ENCODE data around the gene CHST12.
"Not testable (repeated sequence)": the region's sequence is repeated elsewhere in the genome, so short reads cannot be mapped to it uniquely, and the experiment has no call there.

CHST12 gene

DNA sequence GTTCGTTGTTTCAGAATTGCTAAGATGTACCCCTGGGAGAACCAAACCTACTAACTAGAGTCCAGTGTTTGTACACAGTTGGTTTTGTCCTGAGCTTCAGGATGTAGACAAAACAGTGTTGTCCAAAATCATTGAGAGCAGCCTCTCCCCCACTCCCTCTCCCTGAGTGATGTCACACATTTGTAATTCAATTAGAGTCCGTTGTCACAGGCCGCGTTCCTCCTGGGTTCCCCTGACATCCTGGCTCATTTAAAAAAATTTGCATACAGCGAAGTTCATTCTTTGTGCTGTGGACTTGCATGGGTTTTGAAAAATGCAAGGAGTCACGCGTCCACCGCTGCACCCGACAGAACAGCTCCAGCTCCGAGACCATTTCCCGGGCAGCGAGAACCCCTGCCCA lies 62.5 kb downstream of the CHST12 start:
- no peak for DNase-seq

DNA sequence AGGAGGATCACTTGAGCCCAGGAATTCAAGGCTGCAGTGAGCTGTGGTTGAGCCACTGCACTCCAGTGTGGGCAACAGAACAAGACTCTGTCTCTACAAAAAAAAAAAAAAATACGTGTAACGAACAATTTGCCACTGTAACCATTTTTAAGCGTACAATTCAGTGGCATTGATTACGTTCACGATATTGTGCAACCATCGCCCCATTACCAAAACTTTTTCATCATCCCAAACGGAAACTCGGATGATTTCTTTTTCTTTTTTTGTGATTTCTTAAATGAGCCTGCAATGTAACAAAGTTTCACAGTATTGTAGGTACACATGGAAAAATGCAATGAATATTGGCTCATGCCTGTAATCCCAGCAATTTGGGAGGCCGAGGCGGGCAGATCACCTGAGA lies 63.3 kb downstream of the CHST12 start:
- DNase-seq = no peak

DNA sequence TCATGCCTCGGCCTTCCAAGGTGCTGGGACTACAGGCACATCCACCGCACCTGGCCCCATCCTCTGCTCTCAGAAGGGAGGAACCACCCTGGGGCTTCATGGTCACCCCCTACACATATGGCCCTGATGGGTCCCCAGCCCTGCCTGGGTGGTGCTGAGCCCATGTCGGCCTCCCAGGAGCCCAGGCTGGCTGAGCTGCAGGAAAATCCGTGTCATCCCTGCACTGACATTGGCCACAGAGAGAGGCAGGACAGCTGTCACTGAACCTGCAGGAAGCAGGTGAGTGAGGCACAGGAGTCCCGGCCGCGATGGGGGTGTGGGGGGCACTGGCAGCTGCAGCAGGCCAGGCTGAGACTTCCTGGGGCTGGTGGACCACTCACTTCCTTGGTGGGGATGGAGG lies 64.8 kb downstream of the CHST12 start:
- DNase-seq = no peak

DNA sequence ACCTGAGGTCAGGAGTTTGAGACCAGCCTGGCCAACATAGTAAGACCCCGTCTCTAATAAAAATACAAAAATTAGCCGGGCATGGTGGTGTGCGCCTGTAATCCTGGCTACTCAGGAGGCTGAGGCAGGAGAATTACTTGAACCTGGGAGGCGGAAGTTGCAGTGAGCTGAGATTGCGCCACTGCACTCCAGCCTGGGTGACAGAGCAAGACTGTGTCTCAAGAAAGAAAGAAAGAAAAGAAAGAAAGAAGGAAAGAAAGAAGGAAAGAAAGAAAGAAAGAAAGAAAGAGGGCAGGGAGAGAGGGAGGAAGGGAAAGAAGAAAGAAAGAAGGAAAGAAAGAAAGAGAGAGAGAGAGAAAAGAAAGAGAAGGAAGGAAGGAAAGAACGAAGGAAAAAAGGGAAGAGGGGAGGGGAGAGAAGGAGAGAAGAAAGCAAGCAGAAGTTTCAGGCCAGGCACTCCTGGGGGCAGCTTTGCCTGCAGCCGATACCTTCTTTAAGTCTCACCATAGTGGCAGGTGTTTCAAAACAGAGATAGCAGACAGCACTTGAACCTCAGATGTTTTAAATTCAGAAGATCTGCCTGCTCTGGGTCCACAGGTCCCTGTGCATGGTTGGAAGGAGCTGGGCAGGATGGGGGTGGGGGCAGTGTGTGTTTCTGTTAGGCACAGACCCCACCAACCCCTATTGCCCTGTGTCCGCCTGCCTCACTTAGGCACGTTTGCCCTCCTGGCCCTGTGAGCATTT lies 66.2 kb downstream of the CHST12 start:
- DNase-seq = not testable (repeated sequence)

DNA sequence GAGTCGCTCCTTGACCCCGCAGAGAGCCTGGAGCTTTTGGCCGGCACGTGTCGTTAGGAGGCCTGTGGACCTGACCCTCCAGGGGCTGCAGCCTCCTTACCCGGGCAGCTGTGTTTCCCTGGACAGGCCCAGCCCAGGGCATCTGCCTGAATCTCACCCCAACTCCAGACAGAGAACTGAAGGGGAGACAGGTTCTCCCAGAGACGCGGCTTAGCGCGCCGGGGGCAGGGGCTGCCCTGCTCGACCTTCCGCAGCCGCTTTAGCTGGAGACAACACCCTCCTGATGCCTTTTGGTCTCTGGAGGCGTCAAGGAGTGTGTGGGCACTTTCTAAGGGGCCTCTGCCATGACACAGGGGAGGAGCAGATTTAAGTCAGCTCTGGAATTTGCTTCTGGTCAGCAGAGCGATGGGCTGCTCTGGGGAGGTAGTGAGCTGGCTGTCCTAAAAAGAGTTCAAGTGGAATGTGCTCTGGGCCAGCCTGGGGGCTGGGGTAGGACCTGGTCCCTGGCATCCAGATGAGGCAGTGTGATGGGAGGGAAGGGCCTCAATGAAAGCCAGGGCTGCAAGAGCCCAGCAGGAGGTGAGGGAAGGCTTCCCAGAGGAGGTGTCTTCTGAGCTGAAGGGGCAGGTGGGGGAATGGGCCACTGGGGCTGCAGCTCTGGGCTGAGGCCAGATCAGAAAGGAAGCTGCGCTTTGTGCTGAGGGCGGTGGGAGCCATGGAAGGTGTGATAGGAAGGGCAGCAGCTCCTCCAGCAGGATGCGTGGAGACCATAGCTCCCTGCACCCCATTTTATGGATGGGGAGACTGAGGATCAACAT lies 67.0 kb downstream of the CHST12 start:
- no peak for DNase-seq

DNA sequence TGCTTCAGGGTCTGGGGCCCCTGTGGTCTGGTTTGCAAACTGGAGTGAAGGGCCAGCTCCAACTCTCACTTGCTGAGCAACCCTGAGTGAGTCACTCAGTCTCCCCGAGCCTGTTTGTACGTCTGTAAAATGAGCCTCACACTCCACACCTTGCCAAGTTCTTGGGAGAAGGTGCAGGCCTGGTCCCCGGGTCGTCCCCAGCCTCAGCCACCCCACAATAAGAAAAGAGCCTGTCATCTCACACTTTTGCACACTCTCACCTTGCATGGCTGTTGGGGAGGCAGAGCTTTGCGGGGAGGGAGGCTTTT lies 67.6 kb downstream of the CHST12 start:
- DNase-seq = no peak

DNA sequence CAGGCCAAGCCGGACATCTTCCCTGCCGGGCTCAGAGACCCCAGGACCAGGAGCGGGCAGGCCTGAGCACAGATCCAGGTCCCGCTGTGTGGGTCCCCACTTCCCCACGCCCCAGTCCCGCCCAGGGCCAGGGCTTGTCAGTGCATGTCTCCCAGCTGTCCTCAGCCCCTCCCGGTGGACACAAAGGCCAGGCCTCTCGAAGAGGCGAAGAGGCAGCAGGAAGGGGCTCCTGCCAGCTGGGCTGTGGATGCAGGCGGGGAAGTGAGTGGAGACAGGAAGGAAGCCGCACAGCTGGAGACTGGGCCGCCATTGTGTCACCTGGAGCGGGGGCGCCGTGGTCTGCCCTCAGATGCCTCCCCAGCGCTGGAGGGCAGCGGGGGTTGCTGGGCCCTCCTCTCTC lies 68.0 kb downstream of the CHST12 start:
- no peak for DNase-seq

DNA sequence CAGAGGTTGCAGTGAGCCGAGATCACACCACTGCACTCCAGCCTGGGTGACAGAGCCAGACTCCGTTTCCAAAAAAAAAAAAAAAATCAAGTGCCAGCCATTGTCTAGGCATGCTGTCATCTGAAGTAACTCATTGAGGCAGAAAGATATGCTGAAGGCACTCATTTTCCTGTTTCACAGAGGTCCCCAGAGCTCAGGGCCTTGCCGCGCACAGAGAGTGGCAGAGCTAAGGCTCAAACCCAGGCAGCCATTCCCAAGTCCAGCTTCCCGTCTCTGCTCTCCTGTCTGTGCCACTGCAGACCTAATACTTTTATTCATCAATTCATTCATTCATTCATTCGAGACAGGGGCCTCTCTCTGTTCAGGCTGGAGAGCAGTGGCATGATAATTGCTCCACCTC lies 69.3 kb downstream of the CHST12 start:
- DNase-seq = no peak

DNA sequence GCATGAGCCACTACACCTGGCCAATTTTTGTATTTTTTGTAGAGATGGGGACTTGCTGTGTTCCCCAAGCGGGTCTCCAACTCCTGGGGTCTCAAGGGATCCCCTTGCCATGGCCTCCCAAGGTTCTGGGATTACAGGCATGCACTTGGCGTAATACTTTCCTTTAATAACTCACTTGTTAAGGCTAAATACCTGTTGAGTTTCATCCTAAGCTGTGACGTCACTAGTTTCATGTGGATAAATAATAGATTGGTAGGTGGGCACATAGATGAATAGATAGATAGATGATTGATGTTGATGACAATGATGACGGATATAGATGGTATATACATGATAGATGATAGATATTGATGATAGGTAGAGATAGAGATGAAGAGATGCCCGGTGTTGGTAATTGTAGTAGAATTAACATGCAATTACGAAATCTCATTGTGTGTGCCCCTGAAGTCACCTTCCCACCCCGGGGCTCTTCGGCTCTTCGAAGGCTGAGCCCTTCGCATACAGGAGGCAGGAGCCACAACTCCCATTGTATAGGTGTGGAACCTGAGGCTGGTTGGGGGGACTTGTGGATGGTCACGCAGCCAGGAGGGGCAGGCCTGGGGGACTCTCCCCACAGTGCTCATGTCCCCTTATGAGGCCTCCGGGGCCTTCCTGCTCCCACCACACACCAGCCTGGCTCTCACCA lies 70.2 kb downstream of the CHST12 start:
- DNase-seq = no peak

DNA sequence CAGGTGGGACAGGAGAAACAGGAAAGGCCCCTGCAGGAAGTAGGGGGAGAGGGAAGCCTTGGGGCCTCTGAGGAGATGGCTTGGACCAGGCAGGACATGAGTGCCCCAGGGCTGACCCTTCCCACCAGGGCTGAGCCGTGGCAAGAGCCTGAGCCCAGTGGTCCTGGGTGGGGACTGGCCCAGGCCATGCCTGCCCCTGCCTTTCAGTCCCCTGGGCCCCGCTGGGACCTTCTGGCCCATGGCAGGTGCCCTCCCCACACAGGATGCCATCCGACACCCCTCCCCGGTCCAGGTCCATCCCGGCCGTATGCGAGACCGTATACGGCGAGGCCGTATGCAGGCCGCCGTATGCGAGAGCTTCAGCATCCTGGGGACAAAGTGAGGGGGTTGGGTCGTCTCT lies 70.8 kb downstream of the CHST12 start:
- DNase-seq = no peak

DNA sequence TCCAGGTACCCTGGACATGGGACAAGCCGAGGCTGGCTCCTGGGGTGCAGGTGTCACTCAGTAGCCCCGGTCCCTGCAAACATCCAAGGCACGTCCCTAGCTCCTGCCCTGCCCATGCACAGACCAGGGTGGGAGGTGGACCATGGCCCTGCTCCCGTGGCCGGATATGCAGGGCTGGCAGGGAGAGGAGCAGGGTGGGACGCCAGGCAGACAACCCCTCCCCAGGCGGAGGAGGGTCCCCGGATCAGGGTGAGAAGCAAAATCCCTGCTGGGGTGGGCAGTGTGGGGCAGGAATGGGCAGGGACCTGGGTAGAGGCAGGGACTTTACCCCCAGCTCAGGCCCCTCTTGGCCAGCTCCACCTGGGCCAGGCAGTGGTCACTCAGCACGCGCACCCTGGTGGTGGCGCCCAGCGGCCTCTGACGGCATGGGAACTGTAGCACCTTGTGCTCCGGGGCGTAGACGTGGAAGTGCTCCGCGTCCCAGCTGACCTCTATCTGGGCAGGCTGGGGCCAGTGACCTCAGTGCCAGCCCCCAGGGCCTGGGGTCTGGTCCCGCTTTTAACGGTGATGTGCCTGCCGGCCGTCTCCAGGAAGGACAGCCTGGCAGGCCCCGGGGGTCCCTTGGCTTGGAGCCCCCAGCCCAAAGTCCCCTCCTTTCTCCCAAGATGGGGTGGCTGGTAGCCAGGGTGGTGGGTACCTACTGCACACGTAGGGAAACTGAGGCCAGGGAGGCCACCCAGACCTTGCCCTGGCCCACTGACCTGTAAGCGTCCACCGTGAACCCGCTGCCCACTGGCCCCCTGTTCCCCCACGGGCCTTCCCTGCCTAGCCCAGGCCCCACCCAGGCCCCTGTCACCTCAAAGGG lies 71.6 kb downstream of the CHST12 start:
- DNase-seq = no peak

DNA sequence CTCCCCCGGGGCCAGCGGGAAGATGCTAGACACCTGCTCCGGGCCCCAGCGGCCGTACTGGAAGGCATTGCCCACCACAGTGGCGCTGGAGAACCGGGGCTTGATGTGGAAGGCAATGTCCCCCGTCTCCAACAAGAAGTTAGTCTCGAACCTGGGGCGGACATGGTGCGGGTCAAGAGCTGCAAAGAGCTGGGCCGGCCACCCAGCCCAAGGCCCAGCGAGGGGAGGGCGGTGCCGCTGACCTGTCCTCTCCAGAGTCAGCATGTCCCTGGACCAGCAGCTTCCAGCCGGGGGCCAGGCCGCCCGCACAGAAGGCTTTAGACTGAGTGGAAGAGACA lies 72.2 kb downstream of the CHST12 start:
- no peak for DNase-seq

DNA sequence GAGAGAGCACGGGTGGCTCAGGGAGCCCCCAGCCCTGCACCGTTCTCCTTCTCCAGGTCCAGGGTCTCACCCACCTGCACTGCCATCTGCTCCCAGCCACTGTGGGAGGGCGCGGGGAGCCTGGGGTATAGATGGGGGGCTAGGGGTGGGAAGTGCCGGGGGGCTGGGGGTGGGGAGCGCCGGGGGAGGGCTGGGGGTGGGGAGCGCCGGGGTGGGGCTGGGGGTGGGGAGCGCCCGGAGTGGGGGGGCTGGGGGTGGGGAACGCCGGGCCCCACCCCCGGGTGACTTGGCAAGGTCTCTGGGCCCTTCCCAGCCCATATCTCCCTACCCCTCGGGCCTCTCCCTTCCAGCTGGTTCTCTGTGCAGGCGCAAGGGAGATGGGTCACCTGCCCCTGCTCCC lies 72.9 kb downstream of the CHST12 start, which contains the start of gene GRIFIN:
Gene GRIFIN (minus strand): TSS at position 101 of the 400 bp plus-strand sequence. CDS start 15 bp downstream, at position 86.
- DNase-seq = no peak

DNA sequence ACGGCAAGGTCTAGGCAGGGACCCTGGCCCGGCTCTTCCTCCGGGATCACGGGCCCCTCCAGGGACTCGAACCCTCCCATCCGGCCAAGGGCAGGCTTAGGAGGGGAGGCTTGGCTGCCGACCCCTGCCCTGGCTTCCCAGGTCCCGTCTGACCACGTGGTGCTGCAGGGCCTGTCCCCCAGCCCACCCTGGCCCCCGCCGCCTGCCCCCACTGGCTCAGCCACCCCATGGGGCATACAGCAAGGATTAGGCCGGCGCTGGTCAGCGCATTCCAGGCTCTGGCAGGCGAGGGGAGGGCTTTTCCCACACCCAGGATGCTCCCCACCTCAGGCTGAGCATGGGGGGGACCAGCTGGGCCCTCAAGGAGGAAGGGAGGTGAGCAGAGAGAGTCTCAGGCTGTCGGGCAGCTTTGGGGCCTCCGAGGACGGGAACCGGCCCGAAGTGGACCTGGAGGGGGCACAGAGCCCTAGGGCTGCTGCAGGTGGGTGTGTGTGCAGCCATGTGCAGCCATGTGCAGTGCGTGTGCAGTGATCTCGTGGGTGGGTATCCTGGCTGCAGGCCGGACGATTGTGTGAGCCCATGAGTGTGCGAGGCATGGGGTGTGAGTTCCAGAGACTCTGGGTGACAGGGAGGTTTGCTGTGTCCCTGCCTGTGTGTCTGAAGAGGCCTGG lies 73.5 kb downstream of the CHST12 start:
- DNase-seq = no peak

DNA sequence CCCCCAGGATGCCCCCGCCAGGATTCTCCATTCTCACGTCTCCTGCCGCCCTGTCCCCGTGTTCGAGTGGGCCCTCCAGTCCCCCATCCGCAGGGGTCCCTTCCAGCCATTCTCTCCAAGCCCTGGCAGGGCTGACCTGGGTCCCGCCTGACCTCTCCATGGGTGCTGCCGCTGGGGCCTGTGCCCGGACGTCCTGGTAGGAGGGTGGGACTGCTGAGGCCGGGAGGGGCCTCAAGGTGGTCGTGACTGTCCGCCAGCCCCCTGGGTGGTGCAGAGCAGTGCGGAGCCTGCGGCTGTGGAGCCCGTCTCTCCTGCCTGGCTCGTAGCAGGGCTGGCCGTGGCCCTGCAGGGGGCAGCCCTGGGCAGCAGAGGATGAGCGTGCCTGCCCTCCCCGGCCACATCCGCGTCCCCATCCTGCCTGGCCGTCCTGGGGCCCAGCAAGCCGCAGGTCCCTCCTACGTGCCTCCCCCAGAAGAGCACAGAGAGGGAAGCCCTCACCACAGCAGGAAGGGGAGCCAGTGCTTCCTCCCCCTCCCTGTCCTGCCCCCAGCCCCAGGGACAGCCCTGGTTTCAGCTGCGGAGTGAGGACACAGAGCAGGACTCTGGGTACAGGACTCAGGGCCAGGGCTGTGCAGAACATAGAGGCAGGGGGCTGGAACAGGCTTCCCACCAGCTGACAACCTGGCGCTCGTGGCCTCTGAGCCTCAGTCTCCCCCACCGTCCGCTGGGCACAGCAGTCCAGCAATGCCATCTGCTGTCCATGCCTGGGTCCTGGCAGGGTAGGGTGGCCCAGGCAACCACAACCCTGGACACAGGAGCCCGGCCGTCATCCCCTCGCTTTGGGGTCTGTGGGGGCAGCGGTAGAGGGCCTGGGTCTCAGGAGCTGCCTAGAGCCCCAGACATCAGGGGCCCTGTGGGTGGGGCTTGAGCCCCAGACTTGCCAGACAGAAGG lies 74.3 kb downstream of the CHST12 start:
- DNase-seq = no peak

DNA sequence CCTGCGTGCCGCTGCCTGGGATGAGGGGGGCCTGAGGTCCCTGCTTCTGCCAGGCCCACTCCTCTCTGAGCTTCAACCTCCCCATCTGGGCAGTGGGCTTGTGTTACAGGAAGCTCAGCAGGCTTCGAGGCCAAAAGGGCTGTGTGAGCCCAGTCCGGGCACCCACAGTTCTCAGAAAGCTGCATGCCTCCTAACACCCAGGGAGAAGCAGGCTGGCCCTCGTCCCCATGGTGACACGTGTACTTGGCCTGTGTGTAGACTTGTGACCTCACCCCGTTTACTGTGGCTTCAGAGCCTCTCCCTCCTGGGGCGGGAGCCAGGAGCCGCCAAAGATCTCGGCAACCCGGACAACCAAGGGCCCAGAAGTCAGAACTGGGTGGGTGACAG lies 75.0 kb downstream of the CHST12 start:
- DNase-seq = no peak

DNA sequence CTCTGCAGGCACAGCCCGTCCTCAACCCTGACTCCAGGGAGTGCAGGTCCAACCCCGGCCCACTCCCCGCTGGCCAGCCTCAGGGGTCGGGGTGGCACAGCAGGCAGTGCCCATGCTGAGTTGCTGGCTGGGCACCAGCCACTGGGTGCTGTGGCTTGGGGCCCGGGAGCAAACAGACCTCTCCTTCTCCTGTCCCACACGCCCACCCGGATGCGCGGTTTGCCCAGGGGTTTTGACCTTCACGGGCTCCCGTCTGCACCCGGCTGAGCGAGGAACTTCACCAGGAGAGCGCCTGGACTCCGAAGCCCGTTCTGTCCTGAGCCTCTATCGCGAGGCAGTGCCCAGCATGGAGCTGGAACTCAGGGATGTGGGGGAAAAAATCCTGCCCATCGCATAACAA lies 75.4 kb downstream of the CHST12 start:
- DNase-seq = no peak

DNA sequence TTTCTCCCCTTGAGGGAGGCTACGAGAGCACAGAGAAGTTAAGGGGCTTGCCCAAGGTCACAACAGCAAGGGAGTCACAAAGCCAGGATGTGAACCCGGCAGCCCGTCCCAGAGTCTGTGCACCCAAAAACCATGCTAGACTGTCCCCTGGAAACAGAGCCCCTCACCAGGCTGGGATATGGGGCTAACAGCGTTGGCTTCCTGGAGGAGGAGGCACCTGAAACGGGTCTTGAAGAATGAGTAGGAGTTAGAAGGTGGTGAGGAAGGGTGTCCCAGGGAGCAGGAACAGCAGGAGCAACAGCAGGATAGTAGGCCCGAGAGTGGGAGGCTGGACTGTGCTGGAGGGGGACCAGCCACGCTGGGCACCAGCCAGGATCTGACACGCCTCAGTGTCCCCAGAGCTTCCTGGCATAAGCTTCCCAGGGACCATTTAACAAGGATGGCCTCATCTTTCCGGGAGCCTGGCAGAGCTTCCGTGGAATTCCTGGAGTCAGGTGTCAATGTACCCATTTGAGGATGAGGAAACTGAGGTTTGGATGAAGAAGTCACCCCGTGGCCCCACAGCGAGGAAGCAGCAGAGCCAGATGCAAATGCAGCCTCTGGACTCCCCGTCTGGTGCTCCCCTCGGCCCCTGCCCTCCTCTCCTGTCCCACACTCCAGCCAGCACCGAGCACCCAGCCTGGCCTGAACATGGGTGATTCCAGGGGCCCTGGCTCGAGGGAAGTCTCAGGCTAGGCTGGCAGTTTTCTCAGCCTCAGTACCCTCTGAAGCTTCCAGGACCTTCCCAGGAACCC lies 76.1 kb downstream of the CHST12 start:
- DNase-seq = no peak

DNA sequence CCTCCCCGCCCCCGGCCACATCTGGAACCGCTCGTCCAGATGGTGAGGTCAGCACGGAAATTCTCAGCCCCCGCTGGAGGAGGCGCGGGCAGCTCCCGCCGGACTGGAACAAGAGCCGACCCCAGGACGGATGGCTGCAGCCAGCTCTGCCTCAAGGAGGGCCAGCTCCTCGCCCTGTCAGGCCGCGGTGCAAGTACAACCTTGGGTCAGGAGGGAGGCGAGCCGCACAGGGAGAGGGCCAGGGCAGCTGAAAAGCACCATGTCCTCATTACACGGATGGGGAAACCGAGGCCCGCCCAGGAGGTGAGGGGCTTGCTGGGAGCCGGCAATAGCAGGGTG lies 76.6 kb downstream of the CHST12 start:
- DNase-seq = no peak

DNA sequence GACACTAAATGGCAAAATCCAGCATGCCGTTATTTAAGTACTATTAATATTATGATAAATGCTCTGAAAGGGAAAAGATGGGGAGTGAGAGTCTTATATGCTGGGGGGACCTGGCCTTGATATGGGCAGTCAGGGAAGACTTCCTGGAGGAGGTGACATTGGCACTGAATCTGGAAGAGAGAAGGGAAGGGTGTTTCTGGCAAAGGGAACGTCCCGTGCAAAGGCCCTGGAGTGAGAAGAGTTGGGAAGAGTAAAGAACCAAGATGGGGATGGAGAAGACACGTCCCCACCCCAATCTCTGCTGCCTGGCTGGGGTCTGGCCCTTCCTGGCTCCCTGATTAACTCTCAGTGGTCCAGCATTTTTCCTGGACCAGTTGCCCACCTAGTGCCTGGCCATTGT lies 77.8 kb downstream of the CHST12 start:
- no peak for DNase-seq

All from NCI-H446 treated with DMSO at 0.1 percent for 48 hours (cell line).